SU-DHL-6 (cell line): ENCODE measurements around the gene RCHY1.

Source experiments
- H2AFZ ChIP-seq: fragments of 200-600 bp; sonication (generic); 2 replicates; pipeline ENCODE4 v1.6.1; 2014; ENCODE audit warnings: low read depth, mild to moderate bottlenecking, moderate library complexity, mixed read lengths, antibody characterized with exemption, low read length; ENCODE audit not compliant: severe bottlenecking
- H3F3A ChIP-seq: fragments of 200-600 bp; shearing (Covaris generic); 2 replicates; pipeline ENCODE4 v1.6.0; 2016; ENCODE audit warnings: antibody characterized with exemption, mild to moderate bottlenecking; ENCODE audit not compliant: insufficient read depth
- H3K27ac ChIP-seq: fragments of 200-600 bp; sonication (generic); 2 replicates; pipeline ENCODE4 v1.5.1; 2016; ENCODE audit warnings: low read depth, mild to moderate bottlenecking, low read length, moderate library complexity, mixed read lengths
- H3K27me3 ChIP-seq: fragments of 200-600 bp; sonication (generic), shearing (Covaris generic); 2 replicates; pipeline ENCODE4 v1.6.0; 2014; ENCODE audit warnings: mild to moderate bottlenecking, low read length
- H3K36me3 ChIP-seq: fragments of 200-600 bp; sonication (generic); 2 replicates; pipeline ENCODE4 v1.6.1; 2014; ENCODE audit warnings: mild to moderate bottlenecking, low read length, mixed read lengths
- H3K4me2 ChIP-seq: fragments of 300-600, 200-600 bp; shearing (Covaris generic), sonication (generic); 2 replicates; pipeline ENCODE4 v1.6.0; 2014; ENCODE audit warnings: low read length, low read depth, mild to moderate bottlenecking; ENCODE audit not compliant: poor library complexity, severe bottlenecking
- H3K4me3 ChIP-seq: fragments of 200-600 bp; sonication (generic); 2 replicates; pipeline ENCODE4 v1.5.1; 2014; ENCODE audit warnings: antibody characterized with exemption, low read length, mild to moderate bottlenecking, mixed read lengths; ENCODE audit not compliant: insufficient read depth, poor library complexity, severe bottlenecking
- H3K79me2 ChIP-seq: fragments of 200-600 bp; sonication (generic); 2 replicates; pipeline ENCODE4 v1.6.1; 2014; ENCODE audit warnings: mild to moderate bottlenecking, low read length, moderate library complexity; ENCODE audit not compliant: insufficient read depth
- H3K9ac ChIP-seq: fragments of 200-600 bp; sonication (generic); 2 replicates; pipeline ENCODE4 v1.7.0; 2014; ENCODE audit warnings: mild to moderate bottlenecking, low read length
- H3K9me2 ChIP-seq: fragments of 200-600 bp; sonication (generic); replicated peaks from 2 replicates; pipeline ENCODE4 v1.6.1; 2014; ENCODE audit warnings: low read length; ENCODE audit not compliant: insufficient read depth
- H3K9me3 ChIP-seq: fragments of 200-600 bp; sonication (generic); 2 replicates; pipeline ENCODE4 v1.6.1; 2014; ENCODE audit warnings: low read length, mixed read lengths; ENCODE audit not compliant: insufficient read depth
- H4K20me1 ChIP-seq: fragments of 200-600 bp; sonication (generic); 2 replicates; pipeline ENCODE4 v1.6.1; 2014; ENCODE audit warnings: low read depth, mild to moderate bottlenecking, antibody characterized with exemption, low read length, moderate library complexity, mixed read lengths
- CTCF ChIP-seq: fragments of 200-600 bp; sonication (generic); IDR thresholded peaks from one replicate; pipeline ENCODE4 v1.5.1; 2017; ENCODE audit warnings: antibody characterized with exemption, mild to moderate bottlenecking, low read length, moderate library complexity; ENCODE audit not compliant: insufficient read depth, poor library complexity, severe bottlenecking
- EZH2phosphoT487 ChIP-seq: fragments of 200-600 bp; sonication (generic), shearing (Covaris generic); conservative IDR thresholded peaks from 2 replicates; pipeline ENCODE4 v1.6.1; 2018; ENCODE audit warnings: mild to moderate bottlenecking, antibody characterized with exemption, low read length, moderate library complexity, mixed read lengths

The RCHY1 gene

GRCh38 chr4:75505630-75506029, 8.6 kb downstream of the RCHY1 start:
- no peak for TF ChIP-seq CTCF
- no peak for TF ChIP-seq EZH2phosphoT487
- H3K4me2 ChIP-seq = no peak overlapping the region
- no peaks in the 10 kb centered on the region for H3K9me3 ChIP-seq
- H3F3A ChIP-seq = no peaks in the 10 kb centered on the region
- no peak overlapping the region for H3K4me3 ChIP-seq
- H3K9me2 ChIP-seq = no peaks in the 10 kb centered on the region
- no peaks in the 10 kb centered on the region; the same call in 1 of the 2 replicates for H3K36me3 ChIP-seq
- no peak overlapping the region for H3K27ac ChIP-seq
- H2AFZ ChIP-seq = no peak overlapping the region
- H4K20me1 ChIP-seq = no peaks in the 10 kb centered on the region
- H3K79me2 ChIP-seq = peaks cover 18% of the 10 kb centered on the region
- no peaks in the 10 kb centered on the region for H3K27me3 ChIP-seq
- H3K9ac ChIP-seq = no peak overlapping the region

GRCh38 chr4:75502671-75503070, 11.5 kb downstream of the RCHY1 start:
- Histone ChIP-seq H4K20me1 (no peaks in the 10 kb centered on the region), H3K36me3 (no peaks in the 10 kb centered on the region)

GRCh38 chr4:75499900-75500299, 14.3 kb downstream of the RCHY1 start:
- Histone ChIP-seq H3K4me2 (no peak overlapping the region), H3K27me3 (no peaks in the 10 kb centered on the region), H3K79me2 (peaks cover 4% of the 10 kb centered on the region; the same call in 1 of the 2 replicates), H4K20me1 (no peaks in the 10 kb centered on the region), H2AFZ (no peak overlapping the region), H3F3A (no peaks in the 10 kb centered on the region), H3K9me2 (no peaks in the 10 kb centered on the region), H3K27ac (no peak overlapping the region), H3K9me3 (no peaks in the 10 kb centered on the region), H3K36me3 (no peaks in the 10 kb centered on the region), H3K9ac (no peak overlapping the region), H3K4me3 (no peak overlapping the region)
- no peak for TF ChIP-seq CTCF
- no peak for TF ChIP-seq EZH2phosphoT487

More at GRCh38 chr4:75502671-75503070, 11.5 kb downstream of the RCHY1 start:
- no peaks in the 10 kb centered on the region for H3K27me3 ChIP-seq
- H3K9ac ChIP-seq = no peak overlapping the region
- no peaks in the 10 kb centered on the region for H3K9me3 ChIP-seq
- H2AFZ ChIP-seq = no peak overlapping the region
- no peak overlapping the region for H3K27ac ChIP-seq
- no peaks in the 10 kb centered on the region for H3K9me2 ChIP-seq
- H3K4me3 ChIP-seq = no peak overlapping the region
- no peaks in the 10 kb centered on the region for H3F3A ChIP-seq
- no peak overlapping the region for H3K4me2 ChIP-seq
- TF ChIP-seq CTCF = no peak
- TF ChIP-seq EZH2phosphoT487 = no peak
- peaks cover 6% of the 10 kb centered on the region for H3K79me2 ChIP-seq
